Thyroid gland (tissue), 4 donors: ENCODE results near the gene DSTN. TPM values are rescaled to one million over a fixed set of nuclear protein-coding genes. Genes with fewer than 3 reads are reported as not detected.

Experiments
- DNase-seq, 2 donors: peaks; one replicate each; pipeline ENCODE4 v3.0.0-alpha.2; 2019
- H3K27ac ChIP-seq, 3 donors: fragments of 200-600 bp; sonication (generic); 1 replicate in 2 of 3; 2 replicates in 1 of 3; pipeline ENCODE4 v1.5.1; 2016 to 2019; ENCODE audit warnings: mild to moderate bottlenecking in 1 of 3, moderate library complexity in 1 of 3
- H3K27me3 ChIP-seq: fragments of 200-600 bp; sonication (generic); one replicate; pipeline ENCODE4 v1.5.1; 2019
- H3K36me3 ChIP-seq, 2 donors: fragments of 200-600 bp; sonication (generic); one replicate each; pipeline ENCODE4 v1.5.1; 2016 to 2019
- H3K4me1 ChIP-seq, 2 donors: fragments of 200-600 bp; sonication (generic); one replicate each; pipeline ENCODE4 v1.5.1; 2017 to 2019
- H3K4me3 ChIP-seq, 3 donors: fragments of 200-600 bp; sonication (generic); replicated peaks in 1 of 3; 1 replicate in 2 of 3; 2 replicates in 1 of 3; pipeline ENCODE4 v1.5.1; 2016; ENCODE audit warnings: mild to moderate bottlenecking in 1 of 3
- H3K9me3 ChIP-seq: fragments of 200-600 bp; sonication (generic); one replicate; pipeline ENCODE4 v1.5.1; 2017
- POLR2A ChIP-seq, 2 donors: fragments of 450-650 bp; IDR thresholded peaks; one replicate each; pipeline ENCODE4 v1.6.1; 2017; ENCODE audit warnings: antibody characterized with exemption in 2 of 2, mild to moderate bottlenecking in 2 of 2, moderate library complexity in 1 of 2
- WGBS, 2 donors: methylation state at CpG; one replicate each; pipeline ENCODE4 v1.1.5; 2017; 5-methylcytosine and 5-hydroxymethylcytosine counted together
- intact Hi-C: fragments of 100-400 bp; cut with DNase I; formaldehyde crosslinking; loops from one replicate; pipeline ENCODE4 v1.15.1; 2023
- total RNA-seq, 4 donors: library from RNA; depleted of rRNA; stranded (reverse); fragments of >200 nt; gene quantifications; one replicate each; pipeline ENCODE4 v1.2.3, GENCODE V29; 2016
- TF ChIP-seq, protein P1 (sequence below), 6 experiments: fragments of 200-600 bp in 3 of 6; fragments of 450-650 bp in 3 of 6; sonication (generic) in 3 of 6; IDR thresholded peaks; one replicate each; pipeline ENCODE4 v1.5.1; 2016 to 2019; ENCODE audit warnings: antibody characterized with exemption in 6 of 6, mild to moderate bottlenecking in 2 of 6, inconsistent platforms in 1 of 6, moderate library complexity in 1 of 6

DSTN gene
- total RNA-seq, 4 donors from 2014 or later = 504 to 681 (median 560) TPM

DNA sequence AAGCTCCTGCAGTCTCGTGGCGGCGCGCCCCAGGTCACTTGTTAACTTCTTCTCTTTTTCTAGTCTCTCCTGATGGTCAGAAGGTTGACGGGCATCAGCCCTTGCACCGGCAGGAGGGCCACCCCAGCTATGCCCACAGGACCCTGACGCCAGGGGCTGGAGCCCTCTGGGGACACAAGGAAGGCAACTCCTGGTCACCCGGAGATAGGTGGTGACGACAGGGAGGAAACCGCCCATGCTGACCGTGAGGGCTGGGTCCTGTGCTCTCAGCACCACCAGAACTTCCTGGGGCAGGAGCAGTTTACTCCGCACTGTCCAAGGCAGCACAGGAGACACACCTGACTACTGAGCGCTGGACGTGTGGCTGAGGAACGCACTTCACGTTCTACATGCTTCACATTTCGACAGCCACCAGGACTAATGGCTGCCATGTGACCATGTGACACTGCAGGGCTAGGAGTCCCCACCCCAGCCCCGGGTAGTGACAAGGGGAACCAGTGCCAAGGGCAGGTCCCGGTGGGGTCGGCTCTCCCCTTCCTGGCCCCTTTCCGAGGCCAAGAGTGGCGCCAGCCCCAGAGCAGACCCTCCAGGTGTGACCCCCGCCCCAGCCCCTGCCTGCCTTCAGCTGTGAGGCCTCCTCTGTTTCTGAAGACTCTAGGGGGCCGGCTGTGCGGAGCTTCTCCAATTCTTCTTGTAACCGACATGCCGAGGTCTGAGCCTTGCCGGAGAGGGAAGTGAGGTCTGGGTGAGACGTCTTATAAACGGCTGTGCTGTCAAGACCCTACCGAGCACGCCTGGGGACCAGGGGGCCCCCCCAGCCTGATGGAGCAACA is 45.2 kb downstream of the DSTN start:
- H3K27me3 ChIP-seq = no peaks in the 10 kb centered on the region
- peak in 1 of 2 donors; percentile 4 for DNase-seq
- intact Hi-C loops = loop anchor here (5.0 kb wide), 1 partner anchor 83 kb away; the partner anchor contains the start of gene BFSP1
- TF ChIP-seq POLR2A (IDR thresholded peaks at IDR 0.05) = no peak
- TF ChIP-seq, protein P1, sequence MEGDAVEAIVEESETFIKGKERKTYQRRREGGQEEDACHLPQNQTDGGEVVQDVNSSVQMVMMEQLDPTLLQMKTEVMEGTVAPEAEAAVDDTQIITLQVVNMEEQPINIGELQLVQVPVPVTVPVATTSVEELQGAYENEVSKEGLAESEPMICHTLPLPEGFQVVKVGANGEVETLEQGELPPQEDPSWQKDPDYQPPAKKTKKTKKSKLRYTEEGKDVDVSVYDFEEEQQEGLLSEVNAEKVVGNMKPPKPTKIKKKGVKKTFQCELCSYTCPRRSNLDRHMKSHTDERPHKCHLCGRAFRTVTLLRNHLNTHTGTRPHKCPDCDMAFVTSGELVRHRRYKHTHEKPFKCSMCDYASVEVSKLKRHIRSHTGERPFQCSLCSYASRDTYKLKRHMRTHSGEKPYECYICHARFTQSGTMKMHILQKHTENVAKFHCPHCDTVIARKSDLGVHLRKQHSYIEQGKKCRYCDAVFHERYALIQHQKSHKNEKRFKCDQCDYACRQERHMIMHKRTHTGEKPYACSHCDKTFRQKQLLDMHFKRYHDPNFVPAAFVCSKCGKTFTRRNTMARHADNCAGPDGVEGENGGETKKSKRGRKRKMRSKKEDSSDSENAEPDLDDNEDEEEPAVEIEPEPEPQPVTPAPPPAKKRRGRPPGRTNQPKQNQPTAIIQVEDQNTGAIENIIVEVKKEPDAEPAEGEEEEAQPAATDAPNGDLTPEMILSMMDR (IDR thresholded peaks at IDR 0.05) = no peak
- no peak overlapping the region for H3K4me3 ChIP-seq
- 81 to 86% methylated on average over 11 to 22 of the region's 32 CpGs for WGBS, 2 donors
- peaks cover 15 to 48% of the 10 kb centered on the region in 2 donors for H3K4me1 ChIP-seq
- no peaks in the 10 kb centered on the region for H3K9me3 ChIP-seq
- peak overlapping the region in 2 of 3 donors; percentile 49 to 86 for H3K27ac ChIP-seq
- peaks cover 34 to 51% of the 10 kb centered on the region in 2 donors for H3K36me3 ChIP-seq

DNA sequence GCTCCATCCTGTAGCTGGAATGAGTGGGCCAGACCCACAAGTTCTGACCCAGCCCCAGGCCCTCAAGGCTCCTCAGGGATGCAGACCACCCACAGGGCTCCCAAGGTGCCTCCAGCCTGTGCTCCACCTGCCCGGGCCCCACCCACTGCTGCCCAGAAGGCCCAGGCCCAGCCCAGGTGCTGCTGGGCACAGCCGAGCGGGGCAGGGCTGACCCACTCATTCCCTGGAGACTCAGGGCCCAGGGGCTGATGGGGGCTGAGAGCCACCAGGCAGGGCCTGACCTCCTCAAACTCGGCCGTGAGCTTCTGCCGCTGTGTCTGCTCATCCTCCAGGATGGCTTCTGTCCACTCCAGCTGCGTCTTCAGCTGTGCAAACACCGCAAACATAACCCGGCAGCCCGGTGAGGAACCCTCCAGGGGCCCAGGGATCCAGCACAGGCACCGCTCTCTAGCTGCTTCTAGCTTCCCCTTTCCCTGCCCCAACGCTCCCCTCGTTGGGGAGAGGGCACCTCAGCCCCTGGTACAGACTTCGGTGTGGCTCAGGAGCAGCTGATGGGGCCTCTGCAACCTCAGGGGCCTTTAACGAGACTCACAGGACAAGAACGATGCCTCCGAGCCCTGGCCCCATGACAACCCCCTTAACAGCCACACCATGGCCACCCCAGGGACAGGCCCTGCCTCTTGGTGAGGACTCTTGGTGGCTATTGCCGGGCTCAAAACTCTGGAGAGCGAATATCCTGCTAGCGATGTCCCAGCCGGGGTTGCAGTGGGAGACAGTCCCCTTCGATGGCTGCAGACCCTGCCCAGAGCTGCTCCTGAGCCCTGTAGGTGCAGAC is 46.0 kb downstream of the DSTN start:
- 79% methylated on average over 14 to 15 of the region's 22 CpGs for WGBS, 2 donors
- no peaks in the 10 kb centered on the region for H3K27me3 ChIP-seq
- no peak overlapping the region for H3K4me3 ChIP-seq
- no peak for TF ChIP-seq POLR2A (IDR thresholded peaks at IDR 0.05)
- TF ChIP-seq, protein P1 (IDR thresholded peaks at IDR 0.05) = no peak
- H3K27ac ChIP-seq = peak overlapping the region in 2 of 3 donors; percentile 49 to 86
- H3K9me3 ChIP-seq = no peaks in the 10 kb centered on the region
- peaks cover 39 to 60% of the 10 kb centered on the region in 2 donors for H3K36me3 ChIP-seq
- intact Hi-C loops = loop anchor here (5.0 kb wide), 1 partner anchor 84 kb away; the partner anchor contains the start of gene BFSP1
- peaks cover 10 to 44% of the 10 kb centered on the region in 2 donors for H3K4me1 ChIP-seq
- DNase-seq = peak; percentile 1 to 3

DNA sequence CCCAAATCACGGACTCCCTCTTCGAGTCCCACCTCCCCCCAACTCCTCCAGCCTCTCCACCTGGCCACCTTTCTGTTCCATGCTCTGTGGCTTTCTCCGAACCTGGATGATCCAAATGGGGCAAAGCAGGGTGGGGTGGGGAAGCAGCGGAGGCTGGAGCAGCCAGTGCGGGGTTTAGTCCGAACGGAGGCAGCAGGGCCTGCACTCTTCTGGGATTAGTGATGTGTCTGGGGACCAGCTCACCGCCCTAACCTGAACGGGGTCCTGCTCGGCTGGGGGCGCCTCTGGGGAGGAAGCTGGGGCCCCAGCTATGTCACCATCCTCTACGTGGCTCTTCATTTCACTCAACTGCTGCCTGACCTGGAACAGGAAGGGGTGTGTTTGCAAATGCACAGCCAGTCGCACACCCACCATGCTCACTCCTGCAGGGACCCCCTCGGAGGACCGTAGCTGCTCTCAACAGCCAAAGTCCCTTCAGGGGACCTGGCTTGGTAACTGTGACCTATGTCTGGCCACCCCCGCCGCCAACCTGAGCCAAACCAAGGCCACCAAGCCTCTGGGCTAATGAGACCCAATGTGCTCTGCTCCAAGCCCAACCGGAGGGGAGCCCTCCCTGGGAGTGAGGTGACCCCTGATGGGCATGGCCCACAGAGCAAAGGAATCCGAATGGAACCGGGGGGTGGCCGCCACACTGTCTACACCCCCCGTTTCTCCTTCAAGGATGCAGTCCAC is 46.8 kb downstream of the DSTN start:
- intact Hi-C loops = loop anchor here (5.0 kb wide), 1 partner anchor 84 kb away; the partner anchor contains the start of gene BFSP1
- WGBS, 2 donors = 87 to 88% methylated on average over 15 to 18 of the region's 22 CpGs
- peak; percentile 1 to 5 for DNase-seq
- Histone ChIP-seq H3K9me3 (no peaks in the 10 kb centered on the region), H3K27ac (peak overlapping the region; percentile 9 to 86 (median 75)), H3K27me3 (no peaks in the 10 kb centered on the region), H3K4me1 (peaks cover 9 to 36% of the 10 kb centered on the region in 2 donors), H3K4me3 (no peak overlapping the region), H3K36me3 (peaks cover 47 to 67% of the 10 kb centered on the region in 2 donors)
- TF ChIP-seq, protein P1 (IDR thresholded peaks at IDR 0.05) = no peak
- no peak for TF ChIP-seq POLR2A (IDR thresholded peaks at IDR 0.05)

- Histone ChIP-seq H3K27ac (peak overlapping the region; percentile 9 to 86 (median 75)), H3K4me1 (peaks cover 9 to 29% of the 10 kb centered on the region in 2 donors), H3K9me3 (no peaks in the 10 kb centered on the region), H3K27me3 (no peaks in the 10 kb centered on the region), H3K4me3 (no peak overlapping the region), H3K36me3 (peaks cover 54 to 74% of the 10 kb centered on the region in 2 donors)
- intact Hi-C loops = loop anchor here (5.0 kb wide), 1 partner anchor 85 kb away; the partner anchor contains the start of gene BFSP1
- DNase-seq = peak; percentile 77 to 79
- 51 to 76% methylated on average over 9 to 10 of the region's 15 CpGs for WGBS, 2 donors
- TF ChIP-seq, protein P1 (IDR thresholded peaks at IDR 0.05) = peak; percentile 59 to 98 (median 93)
- TF ChIP-seq POLR2A (IDR thresholded peaks at IDR 0.05) = no peak
These were observed 47.5 kb downstream of the DSTN start for GRCh38 chr20:17617212-17617867.
